ENCODE results near the gene SPDL1. TPM values are rescaled to one million over a fixed set of nuclear protein-coding genes. Genes with fewer than 3 reads are reported as not detected.

SPDL1 gene
- total RNA-seq, 4 donors from 2014 or later: 3.9 to 14.9 (median 6.6) TPM

- no peaks in the 10 kb centered on the region for H3K27me3 ChIP-seq
- H3K36me3 ChIP-seq: no peaks in the 10 kb centered on the region
- no peaks in the 10 kb centered on the region for H3K9me3 ChIP-seq
- TF ChIP-seq CTCF (IDR thresholded peaks at IDR 0.05) (no peak), POLR2A (IDR thresholded peaks at IDR 0.05) (no peak)
- DNase-seq: no peak
- H3K4me1 ChIP-seq: no peaks in the 10 kb centered on the region
- H3K27ac ChIP-seq: no peak overlapping the region
- no peak overlapping the region for H3K4me3 ChIP-seq
These were observed 46.4 kb downstream of the SPDL1 start for GRCh38 chr5:169629847-169630548.

- Histone ChIP-seq H3K27ac (no peak overlapping the region), H3K9me3 (no peaks in the 10 kb centered on the region)
These were observed 47.8 kb downstream of the SPDL1 start for GRCh38 chr5:169631360-169631759.

GRCh38 chr5:169632946-169633345, 49.4 kb downstream of the SPDL1 start:
- Histone ChIP-seq H3K27ac (no peak overlapping the region), H3K36me3 (no peaks in the 10 kb centered on the region), H3K9me3 (no peaks in the 10 kb centered on the region), H3K27me3 (no peaks in the 10 kb centered on the region), H3K4me3 (no peak overlapping the region), H3K4me1 (no peaks in the 10 kb centered on the region)
- TF ChIP-seq POLR2A (IDR thresholded peaks at IDR 0.05) (no peak), CTCF (IDR thresholded peaks at IDR 0.05) (no peak)
- no peak for DNase-seq

More at GRCh38 chr5:169631360-169631759, 47.8 kb downstream of the SPDL1 start:
- TF ChIP-seq POLR2A (IDR thresholded peaks at IDR 0.05) (no peak), CTCF (IDR thresholded peaks at IDR 0.05) (no peak)
- Histone ChIP-seq H3K4me3 (no peak overlapping the region), H3K27me3 (no peaks in the 10 kb centered on the region), H3K36me3 (no peaks in the 10 kb centered on the region), H3K4me1 (no peaks in the 10 kb centered on the region)
- no peak for DNase-seq

GRCh38 chr5:169634606-169635005, 51.0 kb downstream of the SPDL1 start:
- no peaks in the 10 kb centered on the region for H3K27me3 ChIP-seq
- H3K4me3 ChIP-seq: no peak overlapping the region
- DNase-seq: no peak
- TF ChIP-seq CTCF (IDR thresholded peaks at IDR 0.05): no peak
- H3K36me3 ChIP-seq: no peaks in the 10 kb centered on the region
- no peaks in the 10 kb centered on the region for H3K4me1 ChIP-seq
- H3K27ac ChIP-seq: no peak overlapping the region
- H3K9me3 ChIP-seq: no peaks in the 10 kb centered on the region

GRCh38 chr5:169635936-169636335, 52.4 kb downstream of the SPDL1 start:
- H3K4me1 ChIP-seq: no peaks in the 10 kb centered on the region
- no peak for DNase-seq
- TF ChIP-seq CTCF (IDR thresholded peaks at IDR 0.05) (no peak), POLR2A (IDR thresholded peaks at IDR 0.05) (no peak)
- no peaks in the 10 kb centered on the region for H3K27me3 ChIP-seq
- no peaks in the 10 kb centered on the region for H3K36me3 ChIP-seq
- H3K9me3 ChIP-seq: no peaks in the 10 kb centered on the region
- H3K4me3 ChIP-seq: no peak overlapping the region
- H3K27ac ChIP-seq: no peak overlapping the region

Data from Peyer's patch (tissue), 4 donors.